Stimulated activated CD4-positive, alpha-beta T cell treated with anti-CD3 and anti-CD28 coated beads, Interleukin-1b, Interleukin-23, amount 100 ng/mL, for 1 hour (primary cell): Measurements from ENCODE around the gene DYRK1B.
"Not testable (repeated sequence)": the region's sequence is repeated elsewhere in the genome, so short reads cannot be mapped to it uniquely, and the experiment has no call there.

Experiments used
- DNase-seq, 2 donors: peaks; one replicate each; pipeline ENCODE4 v3.0.0-alpha.2; 2020; ENCODE audit warnings: low read depth in 2 of 2

Gene DYRK1B

DNA sequence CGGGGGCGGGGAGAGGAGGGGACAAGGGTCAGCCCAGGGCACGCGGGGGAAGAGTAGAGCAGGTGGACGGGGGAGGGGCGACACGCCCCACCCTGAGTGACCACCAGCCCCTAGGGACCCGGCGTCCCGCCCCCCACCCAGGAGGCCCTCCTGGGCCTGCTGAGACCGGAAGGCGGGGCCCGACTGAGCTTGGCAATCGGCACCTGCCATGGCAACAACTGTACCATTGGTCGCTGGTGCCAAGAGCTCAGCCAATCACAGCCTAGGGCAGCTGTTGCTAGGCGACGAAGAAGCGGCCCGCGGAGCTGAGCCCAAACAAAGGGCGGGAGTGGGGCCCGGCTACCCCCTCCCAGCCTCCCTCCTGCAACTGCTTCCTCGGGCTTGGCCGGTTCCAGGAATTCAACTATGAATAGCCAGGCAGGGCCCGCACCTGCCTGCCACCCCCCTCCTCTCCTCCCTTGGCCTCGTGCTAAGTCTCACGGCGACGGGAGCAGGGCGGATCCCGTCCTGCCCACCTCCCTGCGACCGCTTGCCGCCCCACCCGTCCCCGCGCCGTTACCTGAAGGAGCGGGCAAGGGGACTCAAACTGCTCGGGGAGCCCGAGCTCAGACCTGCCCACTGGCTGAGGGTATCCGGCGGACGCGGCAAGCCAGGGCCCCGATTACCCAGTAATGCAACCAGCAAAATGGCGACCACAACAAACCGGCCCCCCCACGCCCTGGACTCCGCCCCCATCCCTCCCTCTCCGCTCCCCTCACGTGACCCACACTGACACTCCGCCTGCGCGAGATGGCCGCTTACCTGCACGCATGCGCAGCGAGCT lies at the start of gene DYRK1B:
Gene DYRK1B, minus strand, starts transcription at position 699 of the 823 bp plus-strand sequence. CDS start 2,295 bp downstream, outside the sequence.
- peak; percentile 91 to 97 for DNase-seq

DNA sequence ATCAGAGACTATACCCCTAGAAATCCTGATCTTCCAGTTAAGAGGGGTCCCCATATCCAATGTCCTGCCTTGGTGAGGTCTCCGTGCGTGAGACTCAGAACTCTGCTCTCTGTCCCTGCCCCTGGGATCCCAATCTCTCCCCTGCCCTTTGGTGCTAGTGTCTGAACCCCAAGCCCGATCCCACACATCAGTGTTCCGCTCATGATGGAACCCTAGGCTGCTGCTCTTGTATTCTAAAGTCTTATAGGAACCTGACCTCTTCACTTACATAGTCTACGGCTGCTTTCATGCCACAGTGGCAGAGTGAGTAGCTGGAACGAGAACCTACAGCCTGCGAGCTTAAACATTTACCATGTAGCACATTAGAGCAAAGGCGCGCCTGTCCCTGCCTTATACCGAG lies 48.7 kb upstream of the DYRK1B start:
- DNase-seq: not testable (repeated sequence)

DNA sequence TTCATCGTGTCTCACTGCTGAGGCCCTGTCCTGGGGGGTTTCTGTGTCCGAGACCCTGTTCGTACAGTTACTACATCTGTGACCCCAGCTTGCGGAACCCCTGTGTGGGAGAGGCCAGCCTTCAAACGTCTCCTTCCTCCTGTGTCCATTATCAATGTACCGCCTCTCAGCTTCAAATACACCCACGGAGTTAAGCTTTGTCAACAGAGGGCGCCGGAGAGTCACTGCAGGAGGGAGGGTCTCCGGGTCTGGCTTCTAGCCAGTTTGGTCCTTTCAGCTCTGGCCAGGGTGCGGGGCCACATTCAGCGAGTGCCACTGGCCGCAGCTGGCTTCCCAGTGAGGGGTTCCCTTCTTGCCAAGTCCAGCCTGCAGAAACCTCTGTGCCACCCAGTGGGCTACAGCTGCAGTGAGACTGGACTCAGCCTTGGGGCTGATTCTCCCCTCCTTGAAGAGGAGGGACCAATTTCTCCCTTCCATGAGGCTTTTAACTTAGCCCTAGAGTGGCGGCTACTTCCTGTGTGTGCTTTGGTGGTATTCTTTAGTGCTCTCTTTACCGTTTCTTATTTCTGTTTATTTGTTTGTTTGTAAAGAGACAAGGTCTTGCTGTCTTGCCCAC lies 47.6 kb upstream of the DYRK1B start:
- DNase-seq: not testable (repeated sequence)

DNA sequence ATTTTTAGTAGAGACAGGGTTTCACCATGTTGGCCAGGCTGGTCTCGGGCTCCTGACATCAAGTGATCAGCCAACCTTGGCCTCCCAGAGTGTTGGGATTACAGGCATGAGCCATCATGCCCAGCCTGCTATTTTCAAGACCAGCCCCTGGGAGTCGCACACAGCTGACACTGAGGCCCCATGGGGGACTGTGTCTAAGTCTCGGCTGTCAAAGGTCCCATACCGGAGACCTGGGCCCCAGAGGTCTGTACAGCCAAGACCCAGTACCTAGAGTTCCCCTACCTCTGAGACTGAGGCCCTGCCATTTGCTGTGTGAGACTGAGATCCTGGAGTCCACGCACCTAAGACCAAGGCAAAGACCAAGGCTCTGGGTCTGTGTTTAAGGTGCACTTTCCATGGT lies 46.3 kb upstream of the DYRK1B start:
- DNase-seq: not testable (repeated sequence)

DNA sequence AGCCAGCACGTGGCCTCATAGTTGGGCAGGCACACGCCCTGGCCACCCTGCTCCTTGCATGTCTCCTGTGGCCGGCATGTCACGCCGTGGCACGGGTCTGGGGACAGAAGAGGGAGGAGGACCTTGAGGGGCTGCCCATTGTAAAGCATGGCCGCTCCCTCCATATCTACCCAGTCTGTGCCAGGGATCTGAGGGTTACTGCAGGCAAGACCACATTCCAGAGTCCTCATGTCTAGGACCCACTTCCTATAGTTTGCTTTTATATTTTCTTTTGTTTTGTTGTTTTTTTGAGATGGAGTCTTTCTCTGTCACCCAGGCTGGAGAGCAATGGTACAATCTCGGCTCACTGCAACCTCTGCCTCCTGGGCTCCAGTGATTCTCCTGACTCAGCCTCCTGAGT lies 45.8 kb upstream of the DYRK1B start:
- not testable (repeated sequence) for DNase-seq

DNA sequence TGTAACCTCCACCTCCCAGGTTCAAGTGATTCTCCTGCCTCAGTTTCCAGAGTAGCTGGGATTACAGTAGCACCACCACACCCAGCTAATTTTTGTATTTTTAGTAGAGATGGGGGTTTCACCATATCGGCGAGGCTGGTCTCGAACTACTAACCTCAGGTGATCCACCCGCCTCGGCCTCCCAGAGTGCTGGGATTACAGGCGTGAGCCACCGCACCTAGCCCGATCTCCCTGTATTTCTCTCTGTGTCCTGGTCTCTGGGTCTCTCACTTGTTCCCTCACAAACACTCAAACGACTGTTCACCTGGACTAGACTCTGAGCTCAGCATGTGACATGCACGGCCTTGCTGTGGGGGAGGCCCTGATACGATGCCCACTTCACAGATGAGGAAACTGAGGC lies 44.9 kb upstream of the DYRK1B start:
- DNase-seq: not testable (repeated sequence)

DNA sequence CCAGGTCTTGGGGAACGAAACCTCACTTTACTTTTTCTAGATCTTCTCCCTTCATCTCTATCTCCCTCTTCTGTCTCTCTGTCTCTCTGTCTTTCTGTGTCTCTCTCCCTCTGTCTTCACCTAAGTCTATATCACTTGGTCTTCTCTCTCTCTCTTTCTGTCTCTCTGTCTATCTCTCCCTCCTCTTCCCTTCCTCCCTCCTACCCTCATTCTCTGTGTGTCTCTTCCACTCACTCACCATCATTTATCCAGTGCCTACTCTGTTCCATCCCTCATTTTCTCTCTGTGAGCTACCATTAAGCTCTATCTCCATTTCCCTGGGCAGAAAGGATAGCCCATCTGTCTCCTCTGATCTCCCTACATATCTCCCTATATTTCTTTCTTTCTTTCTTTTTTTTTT lies 44.4 kb upstream of the DYRK1B start:
- DNase-seq: no peak

DNA sequence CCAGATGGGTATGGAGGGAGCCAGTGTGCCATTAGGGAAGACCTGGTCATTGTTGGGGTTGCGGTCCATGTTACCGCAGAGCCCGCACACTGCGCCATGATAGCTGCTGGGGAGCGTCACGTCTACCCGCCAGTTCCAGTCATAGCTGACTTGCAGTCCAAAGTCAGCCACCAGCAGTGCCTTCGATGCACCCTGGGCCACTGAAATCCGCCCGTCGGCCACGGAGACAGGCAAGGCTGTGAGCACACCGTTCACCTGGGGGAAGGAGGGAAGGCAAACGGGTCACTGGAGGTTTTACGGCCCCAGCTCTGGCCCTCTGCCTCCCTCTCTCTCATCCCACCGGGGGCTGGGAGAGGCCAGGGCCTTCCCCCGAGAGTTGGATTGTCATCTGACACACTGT lies 44.0 kb upstream of the DYRK1B start:
- DNase-seq: not testable (repeated sequence)

DNA sequence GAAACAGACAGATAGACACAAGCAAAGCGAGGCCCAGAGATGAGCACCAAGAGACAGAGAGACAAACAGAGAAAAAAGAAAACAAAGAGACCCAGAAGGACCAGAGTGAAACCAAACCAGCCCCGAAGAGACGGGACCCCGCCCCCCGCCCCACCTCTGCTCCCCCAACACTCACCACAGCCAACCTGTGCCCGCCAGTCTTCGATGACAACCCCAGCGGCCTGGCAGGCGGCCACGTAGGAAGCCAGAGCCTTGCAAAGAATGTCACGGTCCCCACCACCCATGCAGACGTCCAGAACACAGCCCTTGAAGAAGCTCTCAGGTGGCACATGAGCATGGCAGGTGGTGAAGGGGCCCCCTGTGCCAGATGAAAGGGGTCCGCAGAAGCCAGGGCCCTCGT lies 43.5 kb upstream of the DYRK1B start:
- not testable (repeated sequence) for DNase-seq

DNA sequence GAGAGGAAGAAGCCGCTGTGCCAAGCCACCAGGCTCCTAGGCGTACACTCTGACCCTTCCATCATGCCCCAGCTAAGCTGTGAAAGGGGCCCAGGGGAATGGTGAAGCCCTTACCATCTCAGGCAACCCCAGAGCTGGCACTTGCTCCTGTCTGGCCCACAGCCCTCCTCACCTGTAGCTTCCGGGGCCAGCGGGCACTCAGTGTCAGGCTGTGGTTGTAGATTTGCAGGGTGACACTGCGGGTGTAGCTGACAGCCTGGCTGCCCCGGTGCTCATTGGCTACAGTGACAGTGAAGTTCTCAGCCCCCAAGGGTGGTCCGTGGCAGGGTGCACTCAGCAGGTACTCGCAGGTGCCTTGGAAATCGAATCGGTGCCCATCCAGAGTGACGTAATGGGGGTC lies 42.5 kb upstream of the DYRK1B start:
- DNase-seq: not testable (repeated sequence)

DNA sequence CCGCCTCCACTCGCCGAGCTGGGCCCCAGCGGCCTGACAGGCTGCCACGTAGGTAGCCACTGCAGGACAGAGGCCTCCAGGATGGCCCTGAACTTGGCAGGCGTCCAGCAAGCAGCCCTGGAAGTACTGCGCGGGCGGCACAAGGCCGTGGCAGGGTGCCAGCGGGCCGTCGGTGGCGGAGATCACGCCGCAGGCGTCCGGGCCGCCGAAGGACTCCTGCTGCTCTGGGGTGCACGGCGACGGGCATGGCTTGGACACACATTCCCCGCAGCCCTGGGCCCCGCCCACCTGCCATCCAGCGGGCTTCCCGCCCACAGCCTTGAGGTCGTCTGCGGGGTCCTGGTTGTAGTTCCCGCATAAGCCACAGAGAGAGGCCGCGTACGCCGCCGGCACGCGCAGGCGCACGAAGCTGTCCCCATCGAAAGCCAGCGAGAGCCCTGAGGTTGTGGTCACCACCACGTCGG lies 41.5 kb upstream of the DYRK1B start:
- not testable (repeated sequence) for DNase-seq

DNA sequence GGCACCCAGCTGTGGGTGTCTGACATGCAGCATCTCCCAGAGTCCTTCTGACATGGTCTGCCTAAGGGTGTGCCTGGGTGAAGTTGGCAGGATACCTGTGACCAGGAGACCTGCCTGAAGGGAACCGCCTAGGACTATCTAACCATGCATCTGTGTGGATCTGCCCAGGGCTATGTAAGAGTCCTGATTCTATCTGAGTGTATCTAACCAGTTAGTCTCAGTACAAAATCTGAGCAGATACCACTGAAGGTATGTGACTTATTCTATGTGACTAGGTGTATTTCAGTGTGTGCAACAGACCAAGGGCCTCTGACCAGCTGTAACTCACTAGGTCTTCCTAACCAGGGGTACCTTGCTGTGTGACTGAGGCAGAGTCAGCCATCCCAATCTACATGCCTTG lies 40.4 kb upstream of the DYRK1B start:
- DNase-seq: no peak

DNA sequence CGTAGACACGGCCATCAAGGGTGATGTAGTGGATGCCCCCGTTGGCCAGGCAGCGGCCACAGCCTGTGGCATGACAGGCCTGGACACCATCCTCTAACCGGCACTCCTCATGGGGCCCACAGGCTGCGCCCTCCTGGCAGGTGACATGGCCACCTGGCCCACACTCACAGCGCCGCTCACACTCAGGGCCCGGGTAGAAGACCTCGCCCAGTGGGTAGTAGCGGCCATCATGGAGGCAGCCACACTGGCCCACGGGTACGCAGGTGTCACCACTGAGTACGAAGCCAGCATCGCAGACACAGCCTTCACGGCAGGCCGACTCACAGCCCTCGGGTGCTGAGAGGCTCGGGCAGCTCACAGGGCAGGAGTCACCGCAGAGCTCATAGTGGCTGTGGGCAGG lies 39.4 kb upstream of the DYRK1B start:
- DNase-seq: no peak

DNA sequence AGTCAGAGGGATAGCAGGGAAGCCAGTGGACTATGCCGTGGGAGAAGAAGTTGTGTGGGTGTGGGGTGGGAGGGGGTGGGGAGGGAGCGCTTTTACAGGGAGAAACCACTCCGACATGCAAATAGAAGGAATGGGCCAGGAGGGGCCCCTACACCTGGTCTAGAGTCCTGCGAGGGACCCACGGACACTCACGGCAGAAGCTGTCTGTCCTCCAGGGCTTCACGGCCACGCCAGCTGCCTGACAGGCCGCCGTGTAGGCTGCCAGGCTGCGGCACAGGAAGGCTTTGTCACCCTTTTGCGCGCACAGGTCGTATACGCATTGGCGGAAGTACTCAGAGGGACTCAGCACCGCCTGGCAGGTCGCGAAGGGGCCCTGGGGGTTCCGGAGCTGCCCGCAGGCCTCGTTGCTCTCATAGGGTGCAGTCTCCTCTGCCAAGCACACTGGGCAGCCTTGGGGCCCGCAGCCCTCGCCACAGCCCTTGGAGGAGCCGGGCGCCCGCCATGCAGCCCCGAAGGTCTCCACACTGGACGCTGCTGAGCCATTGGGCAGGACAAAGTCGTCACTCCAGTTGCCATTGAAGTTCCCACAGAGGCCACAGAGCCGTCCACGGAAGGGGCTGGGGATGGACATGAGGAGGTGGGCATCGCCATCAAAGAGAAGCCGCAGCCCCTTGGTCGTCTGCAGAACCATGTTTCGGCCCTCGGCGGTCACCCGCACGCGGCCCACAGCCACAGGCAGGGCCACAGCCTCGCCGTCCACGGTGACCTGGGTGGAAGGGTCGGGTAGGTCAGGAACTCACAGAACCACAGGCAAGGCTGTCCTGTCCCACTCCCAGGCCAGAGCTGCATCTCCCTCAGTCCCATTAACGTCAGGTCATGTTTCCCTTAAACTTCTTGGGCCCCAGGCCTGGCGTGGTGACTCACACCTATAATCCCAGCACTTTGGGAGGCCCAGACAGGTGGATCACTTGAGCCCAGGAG lies 38.2 kb upstream of the DYRK1B start:
- DNase-seq: no peak

DNA sequence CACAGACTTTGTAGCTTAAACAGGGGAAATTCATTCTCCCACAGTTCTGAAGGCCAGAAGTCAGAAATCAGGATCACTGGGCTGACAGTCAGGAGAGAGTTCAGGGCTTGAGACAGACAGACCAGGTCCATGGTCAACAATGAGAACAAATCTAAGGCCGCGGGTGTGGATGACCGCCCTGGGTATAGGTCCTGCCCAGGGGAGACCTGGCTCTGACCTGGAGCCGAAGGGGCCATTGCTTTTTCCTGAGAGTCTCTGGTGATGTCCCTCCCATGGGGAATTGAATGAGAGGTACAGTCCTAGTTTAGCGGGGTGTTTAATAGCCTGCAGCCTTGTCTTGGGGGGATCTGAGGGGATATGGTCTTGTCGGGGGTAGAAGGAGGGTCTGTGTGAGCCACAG lies 37.4 kb upstream of the DYRK1B start:
- no peak for DNase-seq

DNA sequence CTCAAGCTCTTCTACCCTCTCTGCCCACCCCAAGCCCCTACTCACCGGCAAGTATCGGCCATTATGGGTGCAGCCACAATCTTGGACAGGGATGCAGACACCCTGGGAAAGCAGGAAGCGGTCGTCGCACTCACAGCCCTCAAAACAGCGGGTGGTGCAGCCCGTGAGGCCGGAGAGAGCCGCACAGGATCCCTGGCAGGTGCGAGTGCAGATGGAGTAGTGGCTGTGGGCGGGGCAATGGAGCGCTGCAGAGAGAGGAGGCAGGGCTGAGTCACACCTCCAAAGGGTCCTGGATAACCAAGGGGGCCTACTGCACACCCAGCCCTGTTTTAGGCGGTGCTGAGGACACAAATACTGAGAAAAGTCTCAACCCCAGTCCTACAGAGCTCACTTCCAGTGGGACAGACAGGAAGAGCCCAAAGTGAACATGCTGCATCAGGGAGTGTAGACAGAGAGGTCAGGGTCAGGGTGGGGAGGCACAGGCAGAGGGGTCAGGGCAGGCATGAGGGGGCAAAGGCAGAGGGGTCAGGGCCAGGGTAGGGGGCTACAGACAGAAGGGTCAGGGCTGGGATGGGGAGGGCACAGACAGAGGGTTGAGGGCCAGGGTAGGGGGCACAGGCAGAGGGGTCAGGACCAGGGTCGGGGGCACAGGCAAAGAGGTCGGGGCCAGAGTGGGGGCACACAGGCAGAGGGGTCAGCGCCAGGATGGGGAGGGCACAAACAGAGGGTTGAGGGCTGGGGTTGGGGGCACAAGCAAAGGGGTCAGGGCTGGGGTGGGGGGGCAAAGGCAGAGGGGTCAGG lies 36.4 kb upstream of the DYRK1B start:
- no peak for DNase-seq

DNA sequence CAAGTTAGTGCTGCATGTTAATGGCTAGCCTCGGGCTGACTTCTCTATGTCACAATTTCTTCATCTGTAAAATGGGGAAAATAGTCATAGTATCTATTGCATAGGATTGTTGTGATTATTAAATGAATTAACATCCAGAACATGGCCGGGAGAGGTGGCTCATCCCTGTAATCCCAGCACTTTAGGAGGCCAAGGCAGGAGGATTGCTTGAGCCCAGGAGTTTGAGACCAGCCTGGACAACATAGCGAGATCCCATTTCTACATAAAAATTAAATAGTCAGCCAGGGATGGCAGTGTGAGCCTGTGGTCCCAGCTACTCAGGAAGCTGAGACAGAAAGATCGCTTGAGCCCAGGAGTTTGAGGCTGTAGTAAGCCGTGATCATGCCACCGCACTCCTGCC lies 34.0 kb upstream of the DYRK1B start:
- DNase-seq: no peak

DNA sequence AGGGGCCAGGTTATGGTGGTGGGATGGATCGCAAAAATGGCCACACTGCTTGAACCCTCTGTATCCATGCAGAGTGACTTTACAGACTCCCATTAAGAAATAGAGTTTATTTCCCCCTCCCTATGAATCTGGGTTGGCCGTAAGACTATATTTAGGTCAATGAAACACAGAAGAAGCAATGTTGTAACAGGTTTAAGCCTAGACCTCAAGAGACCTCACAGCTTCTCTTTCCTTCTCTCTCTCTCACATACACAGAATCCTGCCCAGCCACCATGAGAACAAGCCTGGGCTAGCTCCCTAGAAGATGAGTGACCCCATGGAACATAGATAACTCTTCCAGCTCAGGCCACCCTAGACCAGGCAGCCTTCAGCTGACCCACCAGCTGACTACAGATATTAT lies 33.2 kb upstream of the DYRK1B start:
- no peak for DNase-seq

DNA sequence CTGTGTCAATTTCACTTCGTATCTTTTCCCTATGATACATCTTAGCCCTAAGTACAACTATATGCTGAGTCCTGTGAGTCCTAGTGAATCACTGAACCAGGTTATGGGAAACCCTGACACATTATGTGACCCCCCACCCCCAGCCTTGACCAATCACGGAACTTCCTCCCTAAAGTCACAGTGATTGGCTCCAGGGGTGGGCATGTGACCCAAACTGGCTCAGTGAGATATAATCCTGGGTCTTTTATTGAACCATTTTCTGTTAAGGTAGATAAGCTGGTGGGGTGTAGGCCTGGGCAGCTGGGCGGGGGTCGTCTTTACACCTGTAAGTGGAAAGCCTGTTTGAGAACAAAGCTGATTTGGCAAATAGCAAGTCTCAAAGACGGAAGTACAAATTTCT lies 32.0 kb upstream of the DYRK1B start:
- no peak for DNase-seq

DNA sequence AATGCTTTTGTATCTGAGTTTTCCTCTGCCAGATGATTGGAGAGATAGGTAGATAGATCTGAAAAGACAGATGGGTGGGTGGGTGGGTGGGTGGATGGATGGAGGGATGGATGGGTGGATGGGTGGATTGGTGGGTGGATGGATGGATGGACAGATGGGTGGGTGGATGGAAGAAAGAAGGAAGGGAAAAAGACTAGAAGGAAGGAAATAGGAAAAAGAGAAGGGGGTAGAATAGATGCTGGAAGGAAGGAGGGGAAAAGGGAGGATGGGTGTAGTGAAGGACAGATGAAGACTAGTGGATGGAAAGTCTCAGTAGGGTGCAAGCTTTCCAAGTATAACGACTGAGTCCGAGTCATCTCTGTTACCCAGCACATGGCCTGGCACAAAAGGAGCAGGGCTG lies 31.2 kb upstream of the DYRK1B start:
- DNase-seq: no peak

DNA sequence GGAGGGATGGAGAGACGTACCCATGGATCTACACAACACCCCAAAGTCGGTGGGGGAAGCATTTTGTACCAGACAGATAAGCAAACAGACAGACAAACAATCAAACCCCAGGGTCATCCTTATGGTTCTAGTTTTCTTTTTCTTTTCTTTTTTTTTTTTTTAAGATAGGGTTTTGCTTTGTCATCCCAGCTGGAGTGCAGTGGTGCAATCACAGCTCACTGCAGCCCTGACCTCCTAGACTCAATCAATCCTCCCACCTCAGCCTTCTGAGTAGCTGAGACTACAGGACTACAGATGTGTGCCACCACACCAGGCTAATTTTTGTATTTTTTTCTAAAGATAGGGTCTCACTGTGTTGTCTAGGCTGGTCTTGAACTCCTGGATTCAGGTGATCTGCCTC lies 30.2 kb upstream of the DYRK1B start:
- no peak for DNase-seq
